Esophagus muscularis mucosa (tissue), 4 donors: ENCODE results near the gene RAI14.

Source experiments
- CTCF ChIP-seq, 3 experiments: fragments of 200-600 bp in 2 of 3; fragments of 450-650 bp in 1 of 3; sonication (generic) in 2 of 3; IDR thresholded peaks; one replicate each; pipeline ENCODE4 v1.5.1; 2017 to 2019; ENCODE audit warnings: antibody characterized with exemption in 3 of 3, mild to moderate bottlenecking in 2 of 3, moderate library complexity in 1 of 3
- EP300 ChIP-seq: sonication (generic); formaldehyde crosslinking; IDR thresholded peaks from one replicate; pipeline ENCODE4 v1.6.1; 2017; ENCODE audit warnings: antibody characterized with exemption
- POLR2A ChIP-seq: fragments of 450-650 bp; IDR thresholded peaks from one replicate; pipeline ENCODE4 v1.6.1; 2017; ENCODE audit warnings: antibody characterized with exemption, moderate library complexity, mild to moderate bottlenecking, low read depth

GRCh38 chr5:34684281-34684979 lies 28.3 kb downstream of the RAI14 start:
- TF ChIP-seq CTCF (IDR thresholded peaks at IDR 0.05) (no peak), POLR2A (no peak), EP300 (no peak)
